ENCODE data around the gene EXOC4.

DNA sequence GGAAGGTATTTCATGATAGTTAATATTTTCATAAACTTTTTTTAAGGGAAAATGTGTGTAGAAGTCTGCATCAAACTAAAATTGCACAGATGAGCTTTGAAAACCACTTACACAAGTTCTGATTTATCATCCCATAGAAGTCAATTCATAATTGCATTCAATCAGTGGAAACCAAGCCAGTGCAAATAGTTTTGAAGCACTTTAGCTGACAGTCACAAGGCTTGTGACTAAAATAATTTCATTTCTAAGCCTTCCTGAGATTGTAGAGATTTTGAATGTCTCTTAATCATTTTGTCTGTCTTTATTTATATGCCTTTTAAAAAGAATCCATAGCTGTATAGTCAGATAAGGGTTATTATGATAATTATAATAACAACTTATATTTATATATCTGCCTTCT is 41.4 kb downstream of the EXOC4 start:
- TF ChIP-seq EZH2phosphoT487 (IDR thresholded peaks at IDR 0.05; ENCODE audit: insufficient read depth, low read depth) (no peak), EZH2 (IDR thresholded peaks at IDR 0.05; ENCODE audit: insufficient read depth, poor library complexity, severe bottlenecking) (no peak)
